Natural killer cell (primary cell): ENCODE data around the gene SYNC. TPM values are rescaled to one million over a fixed set of nuclear protein-coding genes. Genes with fewer than 3 reads are reported as not detected.
"Not testable (repeated sequence)": the region's sequence is repeated elsewhere in the genome, so short reads cannot be mapped to it uniquely, and the experiment has no call there.

Source experiments
- ATAC-seq, 3 donors: fragments of 150-1000 bp in 2 of 3; fragments of 200-7000 bp in 1 of 3; cut with Tn5 transposase; 1 replicate in 1 of 3; 2 replicates in 2 of 3; pipeline ENCODE4 v1.10.0; 2021; ENCODE audit warnings: mild to moderate bottlenecking in 2 of 3, moderate library complexity in 2 of 3
- DNase-seq, 2 donors: peaks; one replicate each; pipeline versions ENCODE4 v3.0.0 to v3.0.0-alpha.2; 2013 to 2021; ENCODE audit warnings: mixed read lengths in 1 of 2
- H3K27ac ChIP-seq: one replicate; pipeline ENCODE4 v1.5.1; 2013; ENCODE audit warnings: mild to moderate bottlenecking, low read length
- H3K27me3 ChIP-seq: one replicate; pipeline ENCODE4 v1.6.1; 2013; ENCODE audit warnings: low read length; ENCODE audit not compliant: control insufficient read depth, insufficient read depth
- H3K36me3 ChIP-seq: one replicate; pipeline ENCODE4 v1.6.1; 2013; ENCODE audit warnings: low read length; ENCODE audit not compliant: control insufficient read depth, insufficient read depth
- H3K4me1 ChIP-seq: one replicate; pipeline ENCODE4 v1.6.1; 2013; ENCODE audit warnings: low read length; ENCODE audit not compliant: control insufficient read depth, insufficient read depth
- H3K4me3 ChIP-seq: one replicate; pipeline ENCODE4 v1.5.1; 2013; ENCODE audit warnings: low read length
- H3K9me3 ChIP-seq: one replicate; pipeline ENCODE4 v1.6.1; 2013; ENCODE audit warnings: low read length; ENCODE audit not compliant: control insufficient read depth, insufficient read depth
- H3K27ac Mint-ChIP-seq, 2 donors: one replicate each; pipeline ENCODE4 v1.8.0; 2022; ENCODE audit warnings: mild to moderate bottlenecking in 2 of 2, mixed read lengths in 2 of 2, moderate library complexity in 1 of 2
- H3K27me3 Mint-ChIP-seq, 2 donors: one replicate each; pipeline ENCODE4 v1.8.0; 2022; ENCODE audit warnings: low read depth in 2 of 2, mixed read lengths in 2 of 2
- H3K36me3 Mint-ChIP-seq: one replicate; pipeline ENCODE4 v1.8.0; 2022; ENCODE audit warnings: mixed read lengths
- H3K4me1 Mint-ChIP-seq, 2 donors: one replicate each; pipeline ENCODE4 v1.8.0; 2022; ENCODE audit warnings: mixed read lengths in 2 of 2
- H3K4me3 Mint-ChIP-seq: one replicate; pipeline ENCODE4 v1.8.0; 2022; ENCODE audit warnings: mild to moderate bottlenecking, moderate library complexity, mixed read lengths
- H3K9me3 Mint-ChIP-seq, 2 donors: one replicate each; pipeline ENCODE4 v1.8.0; 2022; ENCODE audit warnings: mixed read lengths in 2 of 2
- CTCF ChIP-seq: fragments of 200-600 bp; IDR thresholded peaks from one replicate; pipeline ENCODE4 v1.8.0; 2022; ENCODE audit warnings: antibody characterized with exemption
- WGBS: methylation state at CpG from one replicate; pipeline ENCODE4 v1.1.7; 2013; ENCODE audit warnings: missing lambda C conversion rate; ENCODE audit not compliant: insufficient coverage; 5-methylcytosine and 5-hydroxymethylcytosine counted together
- intact Hi-C: fragments of 100-400 bp; cut with micrococcal nuclease; formaldehyde crosslinking; loops from one replicate; pipeline ENCODE4 v1.14.2; 2022
- total RNA-seq, 4 donors: library from RNA; stranded (reverse); fragments of 120-200 nt in 1 of 4; gene quantifications; one replicate each; pipeline versions ENCODE4 v1.2.3 to v1.2.4, GENCODE V29; 2013 to 2022

Gene SYNC
- total RNA-seq, 3 donors from 2014 or later (not counting 1 experiment from before 2014, with no cell fraction given) = not detected

DNA sequence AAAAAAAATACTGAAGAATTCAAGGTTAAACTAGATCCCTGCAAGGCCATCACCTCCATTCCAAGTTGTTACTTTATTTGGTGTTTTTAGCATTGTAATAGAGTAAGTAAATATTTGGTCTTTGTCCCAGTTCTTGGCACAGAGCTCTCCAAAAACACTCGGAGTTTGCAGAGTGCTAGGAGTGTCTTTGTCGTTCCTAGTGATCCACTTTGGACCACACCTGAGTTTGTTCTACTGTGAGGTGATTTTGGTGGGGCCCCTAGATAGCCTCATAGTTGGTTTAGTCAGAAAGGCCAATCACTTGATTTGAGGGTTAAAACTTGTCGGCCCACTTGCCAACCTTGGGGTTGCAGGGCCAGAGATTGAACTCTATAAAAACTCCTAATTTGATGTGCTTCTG lies 25.6 kb downstream of the SYNC start:
- no peak for TF ChIP-seq CTCF
- H3K27ac ChIP-seq = no peak overlapping the region
- ATAC-seq (no peak), DNase-seq (no peak)
- Mint-ChIP-seq H3K4me3 (no peak overlapping the region), H3K36me3 (peaks cover 28% of the 10 kb centered on the region), H3K27me3 (no peaks in the 10 kb centered on the region), H3K4me1 (no peaks in the 10 kb centered on the region), H3K27ac (no peak overlapping the region), H3K9me3 (no peaks in the 10 kb centered on the region)
- no peaks in the 10 kb centered on the region for H3K4me1 ChIP-seq
- H3K9me3 ChIP-seq = no peaks in the 10 kb centered on the region
- H3K27me3 ChIP-seq = no peaks in the 10 kb centered on the region
- H3K36me3 ChIP-seq = peaks cover 78% of the 10 kb centered on the region
- intact Hi-C loops = no loop called here
- H3K4me3 ChIP-seq = no peak overlapping the region
- WGBS = 62% methylated on average over 3 of the region's 3 CpGs

DNA sequence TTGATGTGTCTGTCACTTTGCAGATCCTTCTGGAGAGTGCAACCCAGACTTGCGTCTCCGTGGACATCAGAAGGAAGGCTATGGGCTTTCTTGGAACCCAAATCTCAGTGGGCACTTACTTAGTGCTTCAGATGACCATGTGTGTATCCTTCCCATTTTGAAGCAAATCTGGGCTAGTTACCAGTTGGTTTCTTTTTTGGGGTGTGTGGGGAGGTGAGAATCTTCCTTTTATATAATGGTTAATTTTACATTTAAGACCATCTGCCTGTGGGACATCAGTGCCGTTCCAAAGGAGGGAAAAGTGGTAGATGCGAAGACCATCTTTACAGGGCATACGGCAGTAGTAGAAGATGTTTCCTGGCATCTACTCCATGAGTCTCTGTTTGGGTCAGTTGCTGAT lies 33.9 kb downstream of the SYNC start:
- intact Hi-C loops, H3K27ac Mint-ChIP-seq, H3K4me3 Mint-ChIP-seq, H3K27ac ChIP-seq, H3K4me3 ChIP-seq, H3K9me3 ChIP-seq, ATAC-seq, H3K4me1 Mint-ChIP-seq, H3K9me3 Mint-ChIP-seq, H3K27me3 Mint-ChIP-seq, H3K27me3 ChIP-seq, H3K4me1 ChIP-seq, DNase-seq: not testable (repeated sequence)
- peaks cover 23% of the 10 kb centered on the region for H3K36me3 Mint-ChIP-seq
- 98% methylated on average over 5 of the region's 5 CpGs for WGBS
- H3K36me3 ChIP-seq = peaks cover 81% of the 10 kb centered on the region

DNA sequence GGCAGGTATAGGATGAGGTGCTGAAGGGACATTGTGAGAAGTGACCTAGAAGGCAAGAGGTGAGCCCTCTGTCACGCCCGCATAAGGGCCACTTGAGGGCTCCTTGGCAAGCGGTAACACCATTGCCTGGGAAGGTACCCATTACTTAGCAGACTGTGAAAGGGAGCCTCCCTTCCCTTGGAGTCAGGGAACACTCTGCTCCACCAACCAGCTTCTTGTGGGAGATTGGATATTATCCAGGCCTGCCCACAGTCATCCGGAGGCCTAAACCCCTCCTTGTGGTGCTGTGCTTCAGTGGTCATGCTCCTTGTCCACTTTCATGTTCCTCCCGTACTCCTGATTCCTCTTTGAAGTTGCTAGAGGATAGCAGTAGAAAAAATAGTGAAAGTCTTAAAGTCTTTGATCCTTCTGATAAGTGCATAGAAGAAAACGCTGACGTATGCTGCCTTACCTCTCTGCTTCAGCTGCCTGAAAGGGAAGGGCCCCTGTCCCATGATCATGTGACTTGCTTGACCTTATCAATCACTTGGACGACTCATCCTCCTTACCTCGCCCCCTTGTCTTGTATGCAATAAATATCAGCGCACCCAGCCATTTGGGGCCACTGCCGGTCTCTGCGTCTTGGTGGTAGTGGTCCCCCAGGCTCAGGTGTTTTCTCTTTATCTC lies 35.5 kb downstream of the SYNC start:
- H3K36me3 ChIP-seq = peaks cover 78% of the 10 kb centered on the region
- H3K4me3 ChIP-seq = no peak overlapping the region
- no peak for TF ChIP-seq CTCF
- Mint-ChIP-seq H3K36me3 (peaks cover 12% of the 10 kb centered on the region), H3K4me1 (peaks cover 5% of the 10 kb centered on the region in 2 donors), H3K9me3 (no peaks in the 10 kb centered on the region), H3K4me3 (no peak overlapping the region), H3K27me3 (no peaks in the 10 kb centered on the region), H3K27ac (peak overlapping the region in 1 of 2 donors; percentile 37)
- no peaks in the 10 kb centered on the region for H3K27me3 ChIP-seq
- no peaks in the 10 kb centered on the region for H3K4me1 ChIP-seq
- H3K27ac ChIP-seq = no peak overlapping the region
- 97% methylated on average over 12 of the region's 12 CpGs for whole genome bisulfite sequencing
- H3K9me3 ChIP-seq = no peaks in the 10 kb centered on the region
- no peak for ATAC-seq
- no peak for DNase-seq
- intact Hi-C loops = no loop called here

GRCh38 chr1:32665915-32666314 lies 36.7 kb downstream of the SYNC start:
- peaks cover 6% of the 10 kb centered on the region in 2 donors for H3K4me1 Mint-ChIP-seq
- ATAC-seq (no peak), DNase-seq (no peak)
- Histone ChIP-seq H3K36me3 (peaks cover 74% of the 10 kb centered on the region), H3K27ac (no peak overlapping the region), H3K27me3 (no peaks in the 10 kb centered on the region), H3K4me3 (no peak overlapping the region), H3K9me3 (no peaks in the 10 kb centered on the region), H3K4me1 (no peaks in the 10 kb centered on the region)
- H3K27ac Mint-ChIP-seq = no peak overlapping the region
- H3K4me3 Mint-ChIP-seq = no peak overlapping the region
- intact Hi-C loops = no loop called here
- 100% methylated on average over 1 of the region's 1 CpG for WGBS
- H3K9me3 Mint-ChIP-seq = no peaks in the 10 kb centered on the region
- peaks cover 12% of the 10 kb centered on the region for H3K36me3 Mint-ChIP-seq
- no peaks in the 10 kb centered on the region for H3K27me3 Mint-ChIP-seq
- TF ChIP-seq CTCF = no peak
